ENCODE data around the gene CD81.

Gene CD81

GRCh38 chr11:2358754-2359442 lies 18.2 kb upstream of the CD81 start:
- no peak overlapping the region for H3K4me3 ChIP-seq (ENCODE audit: low read depth, low read length)
- no peak for TF ChIP-seq CTCF (IDR thresholded peaks at IDR 0.05; ENCODE audit: low read depth, low read length)
- in situ Hi-C loops (cut with HindIII; ENCODE audit: low sequenced_read_pairs), result no loop called here
- DNase-seq (ENCODE audit: low read depth, low spot score), result no peak

- DNase-seq (ENCODE audit: low read depth, low spot score), result no peak
- H3K4me3 ChIP-seq (ENCODE audit: low read depth, low read length), result no peak overlapping the region
- in situ Hi-C loops (cut with HindIII; ENCODE audit: low sequenced_read_pairs), result no loop called here
- TF ChIP-seq CTCF (IDR thresholded peaks at IDR 0.05; ENCODE audit: low read depth, low read length), result no peak
Measured at GRCh38 chr11:2359557-2359956, 17.6 kb upstream of the CD81 start.

- no peak overlapping the region for H3K4me3 ChIP-seq (ENCODE audit: low read depth, low read length)
- TF ChIP-seq CTCF (IDR thresholded peaks at IDR 0.05; ENCODE audit: low read depth, low read length), result no peak
- DNase-seq (ENCODE audit: low read depth, low spot score), result no peak
- in situ Hi-C loops (cut with HindIII; ENCODE audit: low sequenced_read_pairs), result no loop called here
Measured at GRCh38 chr11:2360081-2360642, 16.9 kb upstream of the CD81 start.

- H3K4me3 ChIP-seq (ENCODE audit: low read depth, low read length), result no peak overlapping the region
- TF ChIP-seq CTCF (IDR thresholded peaks at IDR 0.05; ENCODE audit: low read depth, low read length), result no peak
- in situ Hi-C loops (cut with HindIII; ENCODE audit: low sequenced_read_pairs), result no loop called here
- DNase-seq (ENCODE audit: low read depth, low spot score), result no peak
Measured at GRCh38 chr11:2361565-2361964, 15.5 kb upstream of the CD81 start.

GRCh38 chr11:2362414-2362813 lies 14.7 kb upstream of the CD81 start:
- in situ Hi-C loops (cut with HindIII; ENCODE audit: low sequenced_read_pairs), result no loop called here
- H3K4me3 ChIP-seq (ENCODE audit: low read depth, low read length), result no peak overlapping the region
- TF ChIP-seq CTCF (IDR thresholded peaks at IDR 0.05; ENCODE audit: low read depth, low read length), result no peak
- DNase-seq (ENCODE audit: low read depth, low spot score), result no peak

GRCh38 chr11:2363130-2363529 lies 14.0 kb upstream of the CD81 start:
- DNase-seq (ENCODE audit: low read depth, low spot score), result no peak
- no peak for TF ChIP-seq CTCF (IDR thresholded peaks at IDR 0.05; ENCODE audit: low read depth, low read length)
- no peak overlapping the region for H3K4me3 ChIP-seq (ENCODE audit: low read depth, low read length)
- in situ Hi-C loops (cut with HindIII; ENCODE audit: low sequenced_read_pairs), result no loop called here

All from astrocyte of the spinal cord (primary cell).